HL-60 (cell line): ENCODE results near the gene ZSWIM6.

Source experiments
- CTCF ChIP-seq: IDR thresholded peaks from one replicate; pipeline ENCODE4 v1.5.1; 2011; ENCODE audit warnings: low read length, control low read depth, inconsistent platforms; ENCODE audit not compliant: insufficient read depth
- POLR2AphosphoS5 ChIP-seq: IDR thresholded peaks from 2 replicates; pipeline ENCODE4 v1.6.1; 2012; ENCODE audit warnings: low read depth
- SPI1 ChIP-seq: IDR thresholded peaks from 2 replicates; pipeline ENCODE4 v1.6.1; 2012; ENCODE audit warnings: low read depth, mild to moderate bottlenecking, borderline replicate concordance

- no peak for TF ChIP-seq CTCF
- TF ChIP-seq POLR2AphosphoS5 = no peak
- TF ChIP-seq SPI1 = no peak
These were observed 48.6 kb upstream of the ZSWIM6 start for GRCh38 chr5:61283471-61283870.
